ENCODE data around the gene PRKCQ. TPM values are rescaled to one million over a fixed set of nuclear protein-coding genes. Genes with fewer than 3 reads are reported as not detected.

The PRKCQ gene
- total RNA-seq, 1 experiment from 2014 or later: 12.1 TPM

DNA sequence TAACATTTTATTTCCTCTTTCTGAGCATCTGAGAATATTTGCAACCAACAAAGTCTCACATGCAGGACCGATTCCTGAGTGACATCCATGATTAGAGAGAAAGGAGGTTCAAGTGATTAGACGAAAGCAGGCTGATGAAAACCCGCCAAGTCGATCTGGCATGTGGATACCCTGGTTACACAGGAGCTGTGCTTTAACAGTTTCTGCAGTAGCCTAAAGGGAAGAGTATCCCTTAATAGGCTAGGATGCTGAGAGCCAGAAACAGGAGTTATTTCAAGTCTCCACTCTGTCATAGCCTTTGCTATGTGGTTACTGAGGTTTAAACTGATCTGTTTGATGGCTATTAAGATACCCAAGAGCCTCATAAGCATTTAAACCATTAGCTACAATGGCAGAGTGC, 82.5 kb downstream of the PRKCQ start:
- no peaks in the 10 kb centered on the region for H3K27me3 ChIP-seq (ENCODE audit: insufficient read depth, low read length)
- no peaks in the 10 kb centered on the region for H3K23me2 ChIP-seq (ENCODE audit: insufficient read length, low read depth, low read length, poor library complexity, severe bottlenecking)
- H2BK120ac ChIP-seq (ENCODE audit: low read depth, low read length, poor library complexity, severe bottlenecking): no peak overlapping the region
- no peaks in the 10 kb centered on the region for H3K79me1 ChIP-seq (ENCODE audit: insufficient read depth, low read depth, low read length, poor library complexity, severe bottlenecking)
- H2BK12ac ChIP-seq (ENCODE audit: insufficient read length, low read depth, low read length): no peak overlapping the region
- no peaks in the 10 kb centered on the region for H3K79me2 ChIP-seq (ENCODE audit: insufficient read depth, low read length)
- no peak overlapping the region for H2BK15ac ChIP-seq (ENCODE audit: low read depth, low read length)
- no peaks in the 10 kb centered on the region for H3K4me1 ChIP-seq (ENCODE audit: insufficient read depth, low read length)
- no peak overlapping the region for H2BK5ac ChIP-seq (ENCODE audit: insufficient read length, low read length)
- H2BK20ac ChIP-seq (ENCODE audit: low read depth, low read length, poor library complexity, severe bottlenecking): no peak overlapping the region
- no peak overlapping the region for H3K56ac ChIP-seq (ENCODE audit: insufficient read length, low read depth, low read length)
- no peak overlapping the region for H3K4me2 ChIP-seq (ENCODE audit: insufficient read depth, insufficient read length, low read length)
- no peaks in the 10 kb centered on the region for H3K9me3 ChIP-seq (ENCODE audit: control insufficient read depth, low read depth, low read length)
- H4K20me1 ChIP-seq (ENCODE audit: control insufficient read depth, insufficient read depth, insufficient read length): no peaks in the 10 kb centered on the region
- H4K8ac ChIP-seq (replicated peaks; ENCODE audit: insufficient read length, low read depth, low read length): no peak overlapping the region
- Mint-ChIP-seq H3K9me3 (no peaks in the 10 kb centered on the region), H3K4me1 (no peaks in the 10 kb centered on the region), H3K4me3 (no peak overlapping the region), H3K27me3 (ENCODE audit: low read depth) (no peaks in the 10 kb centered on the region), H3K27ac (no peak overlapping the region), H3K36me3 (ENCODE audit: insufficient read depth in 1 of 3, low read depth in 3 of 3) (peaks cover 0 to 11% (median 1%) of the 10 kb centered on the region in 3 experiments; a peak in 2 of 7 replicates)
- H3K14ac ChIP-seq (ENCODE audit: insufficient read depth, low read length): no peak overlapping the region
- H2AK5ac ChIP-seq (ENCODE audit: insufficient read length, low read length): no peak overlapping the region
- no CpG with 5 or more reads among the region's 4 CpGs for WGBS (ENCODE audit: extremely low coverage, insufficient read length, low lambda C conversion rate)
- TF ChIP-seq, protein P1, sequence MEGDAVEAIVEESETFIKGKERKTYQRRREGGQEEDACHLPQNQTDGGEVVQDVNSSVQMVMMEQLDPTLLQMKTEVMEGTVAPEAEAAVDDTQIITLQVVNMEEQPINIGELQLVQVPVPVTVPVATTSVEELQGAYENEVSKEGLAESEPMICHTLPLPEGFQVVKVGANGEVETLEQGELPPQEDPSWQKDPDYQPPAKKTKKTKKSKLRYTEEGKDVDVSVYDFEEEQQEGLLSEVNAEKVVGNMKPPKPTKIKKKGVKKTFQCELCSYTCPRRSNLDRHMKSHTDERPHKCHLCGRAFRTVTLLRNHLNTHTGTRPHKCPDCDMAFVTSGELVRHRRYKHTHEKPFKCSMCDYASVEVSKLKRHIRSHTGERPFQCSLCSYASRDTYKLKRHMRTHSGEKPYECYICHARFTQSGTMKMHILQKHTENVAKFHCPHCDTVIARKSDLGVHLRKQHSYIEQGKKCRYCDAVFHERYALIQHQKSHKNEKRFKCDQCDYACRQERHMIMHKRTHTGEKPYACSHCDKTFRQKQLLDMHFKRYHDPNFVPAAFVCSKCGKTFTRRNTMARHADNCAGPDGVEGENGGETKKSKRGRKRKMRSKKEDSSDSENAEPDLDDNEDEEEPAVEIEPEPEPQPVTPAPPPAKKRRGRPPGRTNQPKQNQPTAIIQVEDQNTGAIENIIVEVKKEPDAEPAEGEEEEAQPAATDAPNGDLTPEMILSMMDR (conservative IDR thresholded peaks at IDR 0.05): no peak
- no peak overlapping the region for H3K27ac ChIP-seq (ENCODE audit: insufficient read length, low read depth, low read length)
- no peak overlapping the region for H3K18ac ChIP-seq (ENCODE audit: insufficient read length, low read depth, low read length)
- H2AFZ ChIP-seq (ENCODE audit: low read length): no peak overlapping the region
- H3K4ac ChIP-seq (ENCODE audit: low read depth, low read length): no peak overlapping the region
- no peak overlapping the region for H4K5ac ChIP-seq (ENCODE audit: insufficient read length, low read depth, low read length)
- H3T11ph ChIP-seq (ENCODE audit: low read length): no peak overlapping the region
- H3K9ac ChIP-seq (ENCODE audit: extremely low read depth, insufficient read length, low read length): no peak overlapping the region
- DNase-seq: no peak
- no peak overlapping the region for H3K23ac ChIP-seq (ENCODE audit: insufficient read length, low read depth, low read length)
- no peak overlapping the region for H4K91ac ChIP-seq (ENCODE audit: insufficient read length, low read depth, low read length)
